ENCODE results near the gene POLA1.

POLA1 gene

GRCh38 chrX:24858004-24858746 is 164.5 kb downstream of the POLA1 start:
- Histone ChIP-seq H3K27me3 (ENCODE audit: insufficient read depth, poor library complexity, severe bottlenecking) (no peaks in the 10 kb centered on the region), H3K4me3 (replicated peaks; ENCODE audit: insufficient read depth, low read length) (no peak overlapping the region), H3K27ac (replicated peaks) (no peak overlapping the region)
- TF ChIP-seq REST (IDR thresholded peaks at IDR 0.05; ENCODE audit: insufficient replicate concordance, low read depth) (no peak), SPI1 (IDR thresholded peaks at IDR 0.05; ENCODE audit: borderline replicate concordance, low read depth) (no peak), GABPA (IDR thresholded peaks at IDR 0.05; ENCODE audit: low read depth) (no peak), CTCF (IDR thresholded peaks at IDR 0.05; ENCODE audit: insufficient read depth, low read length) (no peak), POLR2AphosphoS5 (IDR thresholded peaks at IDR 0.05; ENCODE audit: low read depth) (no peak)
- DNase-seq (ENCODE audit: low read depth in 1 of 2, low spot score in 1 of 2): no peak

- DNase-seq (ENCODE audit: low read depth in 1 of 2, low spot score in 1 of 2): no peak
- Histone ChIP-seq H3K27ac (replicated peaks) (no peak overlapping the region), H3K4me3 (replicated peaks; ENCODE audit: insufficient read depth, low read length) (no peak overlapping the region), H3K27me3 (ENCODE audit: insufficient read depth, poor library complexity, severe bottlenecking) (no peaks in the 10 kb centered on the region)
- no peak for TF ChIP-seq CTCF (IDR thresholded peaks at IDR 0.05; ENCODE audit: insufficient read depth, low read length)
- no peak for TF ChIP-seq REST (IDR thresholded peaks at IDR 0.05; ENCODE audit: insufficient replicate concordance, low read depth)
- TF ChIP-seq SPI1 (IDR thresholded peaks at IDR 0.05; ENCODE audit: borderline replicate concordance, low read depth): no peak
- TF ChIP-seq GABPA (IDR thresholded peaks at IDR 0.05; ENCODE audit: low read depth): no peak
- TF ChIP-seq POLR2AphosphoS5 (IDR thresholded peaks at IDR 0.05; ENCODE audit: low read depth): no peak
Measured at GRCh38 chrX:24859211-24859841, 165.6 kb downstream of the POLA1 start.

GRCh38 chrX:24860140-24860539 is 166.4 kb downstream of the POLA1 start:
- Histone ChIP-seq H3K27me3 (ENCODE audit: insufficient read depth, poor library complexity, severe bottlenecking) (no peaks in the 10 kb centered on the region), H3K27ac (replicated peaks) (no peak overlapping the region)
- TF ChIP-seq CTCF (IDR thresholded peaks at IDR 0.05; ENCODE audit: insufficient read depth, low read length) (no peak), REST (IDR thresholded peaks at IDR 0.05; ENCODE audit: insufficient replicate concordance, low read depth) (no peak), GABPA (IDR thresholded peaks at IDR 0.05; ENCODE audit: low read depth) (no peak), POLR2AphosphoS5 (IDR thresholded peaks at IDR 0.05; ENCODE audit: low read depth) (no peak), SPI1 (IDR thresholded peaks at IDR 0.05; ENCODE audit: borderline replicate concordance, low read depth) (no peak)

More at GRCh38 chrX:24860140-24860539, 166.4 kb downstream of the POLA1 start:
- no peak for DNase-seq (ENCODE audit: low read depth in 1 of 2, low spot score in 1 of 2)
- H3K4me3 ChIP-seq (replicated peaks; ENCODE audit: insufficient read depth, low read length): no peak overlapping the region

Measured in HL-60 (cell line).